SK-N-SH (cell line): ENCODE results near the gene KCND1. TPM values are rescaled to one million over a fixed set of nuclear protein-coding genes. Genes with fewer than 3 reads are reported as not detected.

Experiments
- CTCF ChIA-PET: fragments of 300-600, 350-600 bp; formaldehyde crosslinking; extraction: SDS; loops from one replicate; lab custom pipeline; 2021; lab: Yijun Ruan, JAX
- POLR2A ChIA-PET: fragments of 350-600 bp; sonication (Branson Sonifier 250); formaldehyde crosslinking; extraction: SDS; loops from one replicate; lab custom pipeline; 2020; ENCODE audit warnings: antibody characterized with exemption, inconsistent platforms; lab: Yijun Ruan, JAX
- DNase-seq: peaks from one replicate; pipeline ENCODE4 v3.0.0; 2012
- H2AFZ ChIP-seq: fragments of 200-600 bp; sonication (generic); 2 replicates; pipeline ENCODE4 v1.8.1; 2016; ENCODE audit warnings: antibody characterized with exemption, mild to moderate bottlenecking, low read depth
- H3F3A ChIP-seq: fragments of 200-600 bp; sonication (generic); replicated peaks from 2 replicates; pipeline ENCODE3; 2016; ENCODE audit warnings: antibody characterized with exemption, mild to moderate bottlenecking; ENCODE audit not compliant: insufficient read depth
- H3K27ac ChIP-seq, 2 experiments: fragments of 200-500 bp in 1 of 2; fragments of 200-600 bp in 1 of 2; sonication (Bioruptor generic) in 1 of 2; sonication (generic), shearing (Covaris generic) in 1 of 2; 2 replicates each; pipeline versions ENCODE4 v1.5.1 to v1.6.1; 2014 to 2016; ENCODE audit warnings: low read depth in 2 of 2, inconsistent platforms in 1 of 2, low read length in 1 of 2, mild to moderate bottlenecking in 1 of 2, mixed read lengths in 1 of 2
- H3K27me3 ChIP-seq: fragments of 200-600 bp; sonication (generic), shearing (Covaris generic); 2 replicates; pipeline ENCODE4 v1.6.1; 2016; ENCODE audit warnings: mixed run types; ENCODE audit not compliant: insufficient read depth
- H3K36me3 ChIP-seq, 2 experiments: fragments of 200-500 bp in 1 of 2; fragments of 200-600 bp in 1 of 2; sonication (Bioruptor generic) in 1 of 2; sonication (generic) in 1 of 2; replicated peaks in 1 of 2; 2 replicates each; pipeline versions ENCODE3 to v1.5.1; 2014 to 2016; ENCODE audit warnings: low read length in 1 of 2, mild to moderate bottlenecking in 1 of 2; ENCODE audit not compliant: insufficient read depth in 2 of 2, control insufficient read depth in 1 of 2
- H3K4me1 ChIP-seq, 2 experiments: fragments of 200-500 bp in 1 of 2; fragments of 200-600 bp in 1 of 2; sonication (Bioruptor generic) in 1 of 2; sonication (generic), shearing (Covaris generic) in 1 of 2; 2 replicates each; pipeline versions ENCODE4 v1.5.1 to v1.6.1; 2014 to 2016; ENCODE audit warnings: low read depth in 1 of 2, low read length in 1 of 2, mixed run types in 1 of 2; ENCODE audit not compliant: insufficient read depth in 2 of 2, control insufficient read depth in 1 of 2
- H3K4me2 ChIP-seq: fragments of 200-600 bp; sonication (generic), shearing (Covaris generic); 2 replicates; pipeline ENCODE4 v1.6.1; 2017; ENCODE audit warnings: mixed run types
- H3K4me3 ChIP-seq, 2 experiments: fragments of 200-500 bp in 1 of 2; fragments of 200-600 bp in 1 of 2; sonication (Bioruptor generic) in 1 of 2; sonication (generic), shearing (Covaris generic) in 1 of 2; 2 replicates each; pipeline versions ENCODE4 v1.5.1 to v1.8.1; 2014 to 2016; ENCODE audit warnings: low read depth in 2 of 2, inconsistent platforms in 1 of 2, low read length in 1 of 2, mild to moderate bottlenecking in 1 of 2, mixed read lengths in 1 of 2, moderate library complexity in 1 of 2
- H3K79me2 ChIP-seq: fragments of 200-600 bp; sonication (generic); 2 replicates; pipeline ENCODE4 v1.8.1; 2017; ENCODE audit warnings: mild to moderate bottlenecking; ENCODE audit not compliant: insufficient read depth
- H3K9ac ChIP-seq: fragments of 200-600 bp; sonication (generic); 2 replicates; pipeline ENCODE4 v1.6.1; 2017; ENCODE audit warnings: mixed run types
- H3K9me2 ChIP-seq: fragments of 200-600 bp; sonication (generic); 2 replicates; pipeline ENCODE4 v1.6.1; 2017; ENCODE audit warnings: mixed run types
- H3K9me3 ChIP-seq: fragments of 200-600 bp; sonication (generic); 2 replicates; pipeline ENCODE4 v1.6.1; 2017; ENCODE audit warnings: mixed run types, mild to moderate bottlenecking, moderate library complexity
- H4K20me1 ChIP-seq: fragments of 200-600 bp; sonication (generic); 2 replicates; pipeline ENCODE4 v1.6.1; 2017; ENCODE audit warnings: mild to moderate bottlenecking, mixed run types; ENCODE audit not compliant: insufficient read depth
- FOSL2 ChIP-seq: IDR thresholded peaks from 2 replicates; pipeline ENCODE4 v1.4.0; 2012; ENCODE audit warnings: low read depth, mild to moderate bottlenecking, moderate library complexity, borderline replicate concordance
- GABPA ChIP-seq: IDR thresholded peaks from 2 replicates; pipeline ENCODE4 v1.4.0; 2012; ENCODE audit warnings: low read depth, mild to moderate bottlenecking
- GATA2 ChIP-seq: sonication (generic); formaldehyde crosslinking; IDR thresholded peaks from 2 replicates; pipeline ENCODE4 v1.5.0; 2020; ENCODE audit warnings: mild to moderate bottlenecking, missing genetic modification reagents
- JUND ChIP-seq: IDR thresholded peaks from 2 replicates; pipeline ENCODE4 v1.4.0; 2012
- MXI1 ChIP-seq: IDR thresholded peaks from 2 replicates; pipeline ENCODE4 v1.6.1; 2012; ENCODE audit warnings: mild to moderate bottlenecking, low read depth, low read length, improper control_type of control experiment
- NFIC ChIP-seq: IDR thresholded peaks from 2 replicates; pipeline ENCODE4 v1.4.0; 2012; ENCODE audit warnings: borderline replicate concordance
- NRF1 ChIP-seq: IDR thresholded peaks from 2 replicates; pipeline ENCODE4 v1.6.1; 2012; ENCODE audit warnings: low read depth, mild to moderate bottlenecking, low read length
- SIN3A ChIP-seq: IDR thresholded peaks from 2 replicates; pipeline ENCODE4 v1.6.1; 2012; ENCODE audit warnings: low read depth, mild to moderate bottlenecking, low read length, moderate library complexity, borderline replicate concordance
- SMC3 ChIP-seq: IDR thresholded peaks from 2 replicates; pipeline ENCODE4 v1.6.1; 2012; ENCODE audit warnings: low read depth, low read length, improper control_type of control experiment
- TAF1 ChIP-seq: IDR thresholded peaks from 2 replicates; pipeline ENCODE4 v1.6.1; 2012; ENCODE audit warnings: low read depth, mild to moderate bottlenecking, low read length, moderate library complexity, borderline replicate concordance
- TCF12 ChIP-seq: IDR thresholded peaks from 2 replicates; pipeline ENCODE4 v1.4.0; 2012
- WGBS: methylation state at CpG from one replicate; pipeline ENCODE4 v1.1.6; 2017; ENCODE audit warnings: low lambda C conversion rate; 5-methylcytosine and 5-hydroxymethylcytosine counted together
- polyA plus RNA-seq, 3 experiments: library from polyadenylated mRNA; depleted of rRNA; stranded (reverse); fragments of >200 nt; gene quantifications; 2 replicates each; pipeline ENCODE4 v1.2.3, GENCODE V29; 2012
- TF ChIP-seq, protein P1 (sequence below): fragments of 150-350 bp; IDR thresholded peaks from 2 replicates; pipeline ENCODE4 v1.6.1; 2016; ENCODE audit warnings: mild to moderate bottlenecking, low read depth, low read length

The KCND1 gene
- polyA plus RNA-seq, 1 of the 3 experiments (the other 2 are of a cell fraction), result 1.2 TPM

DNA sequence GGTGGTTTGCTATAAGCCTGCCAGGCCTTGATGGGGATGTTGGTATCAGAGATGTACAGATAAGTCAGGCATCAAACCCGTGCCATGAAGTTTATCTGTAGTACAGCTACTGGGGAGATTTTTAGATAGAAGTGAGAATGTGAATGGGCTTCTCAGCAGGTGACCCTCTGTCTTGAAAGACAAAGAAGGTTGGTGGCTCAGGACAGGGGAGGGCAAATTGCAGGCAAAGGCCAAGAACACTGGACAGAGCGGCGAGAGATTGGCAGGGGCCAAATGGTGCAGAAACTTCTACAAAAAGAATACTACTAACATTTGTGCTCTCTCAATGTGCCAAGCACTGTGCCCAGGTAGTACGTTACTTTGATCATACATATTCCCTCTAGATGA lies 50.9 kb downstream of the KCND1 start:
- WGBS, result 93% methylated on average over 4 of the region's 4 CpGs
- ChIA-PET POLR2A (no interaction called here), CTCF (no interaction called here)
- Histone ChIP-seq H3K36me3 (peaks cover 3 to 37% of the 10 kb centered on the region in 2 experiments), H3K9me3 (no peaks in the 10 kb centered on the region), H3K79me2 (peaks cover 3% of the 10 kb centered on the region; the same call in 1 of the 2 replicates), H3F3A (peaks cover 12% of the 10 kb centered on the region), H3K9ac (no peak overlapping the region), H3K4me3 (no peak overlapping the region), H3K4me2 (no peak overlapping the region), H2AFZ (no peak overlapping the region), H3K27ac (no peak overlapping the region), H3K4me1 (peaks cover 5 to 26% of the 10 kb centered on the region in 2 experiments; a peak in 2 of 4 replicates), H3K27me3 (no peaks in the 10 kb centered on the region), H4K20me1 (0 out of 2 replicates have a peak, but pooled peaks cover 9% of the 10 kb centered on the region), H3K9me2 (no peaks in the 10 kb centered on the region)
- no peak for DNase-seq
- no peak for TF ChIP-seq SIN3A
- no peak for TF ChIP-seq SMC3
- no peak for TF ChIP-seq NFIC

GRCh38 chrX:48919947-48920717 lies 51.5 kb downstream of the KCND1 start:
- Histone ChIP-seq H3K9ac (no peak overlapping the region), H3K27ac (no peak overlapping the region), H3F3A (peaks cover 12% of the 10 kb centered on the region), H3K4me1 (peaks cover 5 to 26% of the 10 kb centered on the region in 2 experiments; a peak in 2 of 4 replicates), H3K4me3 (no peak overlapping the region), H4K20me1 (0 out of 2 replicates have a peak, but pooled peaks cover 9% of the 10 kb centered on the region), H3K36me3 (peaks cover 3 to 34% of the 10 kb centered on the region in 2 experiments), H3K27me3 (no peaks in the 10 kb centered on the region), H3K4me2 (no peak overlapping the region), H3K79me2 (peaks cover 3% of the 10 kb centered on the region; the same call in 1 of the 2 replicates), H3K9me2 (no peaks in the 10 kb centered on the region), H3K9me3 (no peaks in the 10 kb centered on the region), H2AFZ (no peak overlapping the region)
- ChIA-PET POLR2A (no interaction called here), CTCF (no interaction called here)
- WGBS, result 65% methylated on average over 7 of the region's 8 CpGs
- no peak for DNase-seq
- no peak for TF ChIP-seq GABPA
- TF ChIP-seq MXI1, result 0 out of 2 replicates have a peak, but pooled peaks have one; percentile 26

DNA sequence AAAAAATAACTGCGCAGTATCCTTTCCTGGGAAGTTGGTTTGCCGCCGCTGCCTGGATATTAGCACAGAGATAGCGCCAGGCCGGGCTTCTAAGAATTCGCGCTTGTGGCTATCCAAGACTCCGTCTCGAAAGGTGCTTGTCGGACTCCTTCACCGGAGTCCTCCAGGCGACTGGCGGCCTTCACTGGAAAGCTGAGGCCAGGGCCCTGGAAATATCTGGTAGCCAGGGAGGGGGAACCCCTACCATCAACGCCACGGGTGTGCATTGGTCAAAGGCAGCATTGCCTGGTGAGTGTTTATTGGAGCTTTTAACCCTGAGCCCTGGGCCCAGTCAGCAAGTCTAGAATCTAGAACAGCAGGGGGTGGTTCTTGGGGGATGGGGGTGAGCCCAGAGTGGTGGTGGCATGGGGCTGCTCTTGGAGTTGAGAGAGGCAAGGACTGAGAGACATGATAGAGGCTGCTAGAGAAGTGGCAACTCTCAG lies 52.2 kb downstream of the KCND1 start:
- TF ChIP-seq TCF12, result no peak
- TF ChIP-seq NRF1, result no peak
- TF ChIP-seq TAF1, result no peak
- no peak for TF ChIP-seq FOSL2
- TF ChIP-seq GATA2 (CRISPR knock-in tag), result no peak
- no peak for TF ChIP-seq JUND
- TF ChIP-seq, protein P1, sequence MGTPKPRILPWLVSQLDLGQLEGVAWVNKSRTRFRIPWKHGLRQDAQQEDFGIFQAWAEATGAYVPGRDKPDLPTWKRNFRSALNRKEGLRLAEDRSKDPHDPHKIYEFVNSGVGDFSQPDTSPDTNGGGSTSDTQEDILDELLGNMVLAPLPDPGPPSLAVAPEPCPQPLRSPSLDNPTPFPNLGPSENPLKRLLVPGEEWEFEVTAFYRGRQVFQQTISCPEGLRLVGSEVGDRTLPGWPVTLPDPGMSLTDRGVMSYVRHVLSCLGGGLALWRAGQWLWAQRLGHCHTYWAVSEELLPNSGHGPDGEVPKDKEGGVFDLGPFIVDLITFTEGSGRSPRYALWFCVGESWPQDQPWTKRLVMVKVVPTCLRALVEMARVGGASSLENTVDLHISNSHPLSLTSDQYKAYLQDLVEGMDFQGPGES, result no peak
- Histone ChIP-seq H4K20me1 (0 out of 2 replicates have a peak, but pooled peaks cover 9% of the 10 kb centered on the region), H2AFZ (no peak overlapping the region), H3F3A (peaks cover 12% of the 10 kb centered on the region), H3K27me3 (no peaks in the 10 kb centered on the region), H3K4me1 (peaks cover 5 to 26% of the 10 kb centered on the region in 2 experiments; a peak in 2 of 4 replicates), H3K9ac (no peak overlapping the region), H3K9me2 (no peaks in the 10 kb centered on the region), H3K36me3 (peaks cover 3 to 33% of the 10 kb centered on the region in 2 experiments), H3K4me3 (peak overlapping the region; percentile 61 to 71; a peak in 3 of 4 replicates), H3K9me3 (no peaks in the 10 kb centered on the region), H3K79me2 (peaks cover 3% of the 10 kb centered on the region; the same call in 1 of the 2 replicates), H3K27ac (peak overlapping the region; percentile 38 to 60; a peak in 3 of 4 replicates), H3K4me2 (peak overlapping the region; percentile 95)
- ChIA-PET CTCF (no interaction called here), POLR2A (no interaction called here)
- 38% methylated on average over 14 of the region's 15 CpGs for whole genome bisulfite sequencing
- DNase-seq, result peak; percentile 54
